Lower leg skin (tissue), 3 donors: ENCODE results near the gene SLC5A4.

Experiments used
- POLR2A ChIP-seq, 2 donors: fragments of 450-650 bp; IDR thresholded peaks; one replicate each; pipeline ENCODE4 v1.6.1; 2016 to 2017; ENCODE audit warnings: antibody characterized with exemption in 2 of 2, mild to moderate bottlenecking in 1 of 2, moderate library complexity in 1 of 2
- TF ChIP-seq, protein P1 (sequence below), 3 donors: fragments of 450-650 bp; IDR thresholded peaks; one replicate each; pipeline ENCODE4 v1.5.1; 2016; ENCODE audit warnings: antibody characterized with exemption in 3 of 3, mild to moderate bottlenecking in 3 of 3, moderate library complexity in 2 of 3

DNA sequence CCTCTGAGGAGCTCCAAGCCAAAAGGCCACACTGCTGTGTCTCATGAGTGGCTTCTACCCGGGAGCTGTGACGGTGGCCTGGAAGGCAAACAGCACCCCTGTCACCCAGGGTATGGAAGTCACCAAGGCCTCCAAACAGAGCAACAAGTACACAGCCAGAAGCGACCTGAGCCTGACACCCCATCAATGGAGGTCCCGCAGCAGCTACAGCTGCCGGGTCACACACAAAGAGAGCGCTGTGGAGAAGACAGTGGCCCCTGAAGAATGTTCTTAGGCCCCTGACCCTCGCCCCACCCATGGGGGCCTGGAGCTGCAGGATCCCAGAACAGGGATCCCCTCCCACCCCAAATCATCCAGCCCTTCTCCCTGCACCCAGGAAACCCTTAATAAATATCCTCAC, 55.2 kb downstream of the SLC5A4 start:
- TF ChIP-seq, protein P1, sequence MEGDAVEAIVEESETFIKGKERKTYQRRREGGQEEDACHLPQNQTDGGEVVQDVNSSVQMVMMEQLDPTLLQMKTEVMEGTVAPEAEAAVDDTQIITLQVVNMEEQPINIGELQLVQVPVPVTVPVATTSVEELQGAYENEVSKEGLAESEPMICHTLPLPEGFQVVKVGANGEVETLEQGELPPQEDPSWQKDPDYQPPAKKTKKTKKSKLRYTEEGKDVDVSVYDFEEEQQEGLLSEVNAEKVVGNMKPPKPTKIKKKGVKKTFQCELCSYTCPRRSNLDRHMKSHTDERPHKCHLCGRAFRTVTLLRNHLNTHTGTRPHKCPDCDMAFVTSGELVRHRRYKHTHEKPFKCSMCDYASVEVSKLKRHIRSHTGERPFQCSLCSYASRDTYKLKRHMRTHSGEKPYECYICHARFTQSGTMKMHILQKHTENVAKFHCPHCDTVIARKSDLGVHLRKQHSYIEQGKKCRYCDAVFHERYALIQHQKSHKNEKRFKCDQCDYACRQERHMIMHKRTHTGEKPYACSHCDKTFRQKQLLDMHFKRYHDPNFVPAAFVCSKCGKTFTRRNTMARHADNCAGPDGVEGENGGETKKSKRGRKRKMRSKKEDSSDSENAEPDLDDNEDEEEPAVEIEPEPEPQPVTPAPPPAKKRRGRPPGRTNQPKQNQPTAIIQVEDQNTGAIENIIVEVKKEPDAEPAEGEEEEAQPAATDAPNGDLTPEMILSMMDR (IDR thresholded peaks at IDR 0.05) = no peak
- no peak for TF ChIP-seq POLR2A (IDR thresholded peaks at IDR 0.05)
